ENCODE data around the gene AQP1. TPM values are rescaled to one million over a fixed set of nuclear protein-coding genes. Genes with fewer than 3 reads are reported as not detected.

Gene AQP1
- total RNA-seq, 3 donors from 2014 or later (not counting 1 experiment from before 2014, with no cell fraction given), result 0.50 to 1.4 TPM; not detected in 1

- TF ChIP-seq, protein P1, sequence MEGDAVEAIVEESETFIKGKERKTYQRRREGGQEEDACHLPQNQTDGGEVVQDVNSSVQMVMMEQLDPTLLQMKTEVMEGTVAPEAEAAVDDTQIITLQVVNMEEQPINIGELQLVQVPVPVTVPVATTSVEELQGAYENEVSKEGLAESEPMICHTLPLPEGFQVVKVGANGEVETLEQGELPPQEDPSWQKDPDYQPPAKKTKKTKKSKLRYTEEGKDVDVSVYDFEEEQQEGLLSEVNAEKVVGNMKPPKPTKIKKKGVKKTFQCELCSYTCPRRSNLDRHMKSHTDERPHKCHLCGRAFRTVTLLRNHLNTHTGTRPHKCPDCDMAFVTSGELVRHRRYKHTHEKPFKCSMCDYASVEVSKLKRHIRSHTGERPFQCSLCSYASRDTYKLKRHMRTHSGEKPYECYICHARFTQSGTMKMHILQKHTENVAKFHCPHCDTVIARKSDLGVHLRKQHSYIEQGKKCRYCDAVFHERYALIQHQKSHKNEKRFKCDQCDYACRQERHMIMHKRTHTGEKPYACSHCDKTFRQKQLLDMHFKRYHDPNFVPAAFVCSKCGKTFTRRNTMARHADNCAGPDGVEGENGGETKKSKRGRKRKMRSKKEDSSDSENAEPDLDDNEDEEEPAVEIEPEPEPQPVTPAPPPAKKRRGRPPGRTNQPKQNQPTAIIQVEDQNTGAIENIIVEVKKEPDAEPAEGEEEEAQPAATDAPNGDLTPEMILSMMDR (IDR thresholded peaks at IDR 0.05), result no peak
- Histone ChIP-seq H3K9me3 (ENCODE audit: control insufficient read depth, insufficient read depth, low read length) (no peaks in the 10 kb centered on the region), H3K4me3 (ENCODE audit: low read length) (no peak overlapping the region), H3K36me3 (ENCODE audit: control insufficient read depth, insufficient read depth, low read length) (no peaks in the 10 kb centered on the region), H3K27me3 (ENCODE audit: control insufficient read depth, insufficient read depth, low read length) (no peaks in the 10 kb centered on the region), H3K4me1 (ENCODE audit: control insufficient read depth, insufficient read depth, low read length) (no peaks in the 10 kb centered on the region), H3K27ac (ENCODE audit: low read length) (no peak overlapping the region)
- H3K27me3 Mint-ChIP-seq (ENCODE audit: low read depth in 2 of 2), result peaks cover 0 to 5% of the 10 kb centered on the region in 2 donors
- intact Hi-C loops (cut with micrococcal nuclease), result no loop called here
- H3K4me1 Mint-ChIP-seq, result no peaks in the 10 kb centered on the region
- H3K27ac Mint-ChIP-seq, result no peak overlapping the region
- no peak for ATAC-seq
- H3K4me3 Mint-ChIP-seq, result no peak overlapping the region
- 90% methylated on average over 11 of the region's 11 CpGs for WGBS (ENCODE audit: insufficient coverage)
- no peaks in the 10 kb centered on the region for H3K36me3 Mint-ChIP-seq
- no peaks in the 10 kb centered on the region for H3K9me3 Mint-ChIP-seq
- no peak for DNase-seq
These were observed 3.5 kb downstream of the AQP1 start for GRCh38 chr7:30915005-30915601.

DNA sequence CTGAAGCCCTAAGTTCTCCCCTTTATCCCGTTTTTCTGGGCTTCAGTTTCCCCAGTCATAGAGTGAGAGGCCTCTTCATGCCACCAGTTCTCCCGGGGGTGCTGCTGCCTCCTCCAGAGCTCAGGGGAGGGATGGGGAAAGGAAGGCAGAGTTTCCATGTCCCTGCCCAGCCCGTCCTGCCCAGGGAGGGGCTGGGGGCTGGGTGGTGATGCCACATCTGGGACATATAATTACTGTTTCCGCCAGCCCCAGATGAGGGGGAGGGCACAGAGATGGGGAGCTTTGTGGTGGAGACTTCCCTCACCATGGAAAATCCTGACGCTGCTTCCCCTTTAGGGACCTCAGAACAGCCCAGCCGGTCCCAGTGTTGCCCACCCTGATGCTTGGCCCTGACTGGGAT is 4.1 kb downstream of the AQP1 start:
- no peaks in the 10 kb centered on the region for H3K4me1 ChIP-seq (ENCODE audit: control insufficient read depth, insufficient read depth, low read length)
- Mint-ChIP-seq H3K27ac (no peak overlapping the region), H3K9me3 (no peaks in the 10 kb centered on the region), H3K36me3 (no peaks in the 10 kb centered on the region), H3K27me3 (ENCODE audit: low read depth in 2 of 2) (peaks cover 0 to 3% of the 10 kb centered on the region in 2 donors), H3K4me1 (no peaks in the 10 kb centered on the region), H3K4me3 (no peak overlapping the region)
- 66% methylated on average over 6 of the region's 6 CpGs for WGBS (ENCODE audit: insufficient coverage)
- H3K4me3 ChIP-seq (ENCODE audit: low read length), result no peak overlapping the region
- ATAC-seq (no peak), DNase-seq (no peak)
- H3K36me3 ChIP-seq (ENCODE audit: control insufficient read depth, insufficient read depth, low read length), result no peaks in the 10 kb centered on the region
- TF ChIP-seq, protein P1 (IDR thresholded peaks at IDR 0.05), result no peak
- H3K9me3 ChIP-seq (ENCODE audit: control insufficient read depth, insufficient read depth, low read length), result no peaks in the 10 kb centered on the region
- intact Hi-C loops (cut with micrococcal nuclease), result no loop called here
- no peak overlapping the region for H3K27ac ChIP-seq (ENCODE audit: low read length)
- no peaks in the 10 kb centered on the region for H3K27me3 ChIP-seq (ENCODE audit: control insufficient read depth, insufficient read depth, low read length)

DNA sequence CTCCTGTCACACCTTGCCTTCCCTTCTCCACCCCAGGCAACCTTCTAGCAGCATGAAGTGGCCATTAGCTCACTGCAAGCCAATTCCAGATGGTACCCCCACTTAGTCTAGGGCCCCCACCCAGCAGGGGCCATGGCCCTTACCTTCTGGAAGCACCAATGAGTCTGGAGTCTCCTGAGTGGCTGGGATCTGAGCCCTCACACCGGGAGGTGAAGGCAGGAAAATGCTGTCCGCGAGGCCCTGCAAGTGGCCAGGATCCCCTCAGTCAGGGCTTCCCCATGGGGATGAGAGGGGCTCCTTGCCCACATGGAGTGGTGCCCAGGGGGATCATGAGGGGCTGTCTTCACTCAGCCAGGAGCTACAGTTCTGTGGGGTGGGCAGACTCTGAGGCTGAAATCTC is 4.6 kb downstream of the AQP1 start:
- H3K36me3 ChIP-seq (ENCODE audit: control insufficient read depth, insufficient read depth, low read length), result no peaks in the 10 kb centered on the region
- ATAC-seq (no peak), DNase-seq (no peak)
- H3K4me1 ChIP-seq (ENCODE audit: control insufficient read depth, insufficient read depth, low read length), result no peaks in the 10 kb centered on the region
- no peak overlapping the region for H3K27ac ChIP-seq (ENCODE audit: low read length)
- Mint-ChIP-seq H3K4me3 (no peak overlapping the region), H3K27me3 (ENCODE audit: low read depth in 2 of 2) (no peaks in the 10 kb centered on the region), H3K27ac (no peak overlapping the region), H3K4me1 (no peaks in the 10 kb centered on the region), H3K9me3 (no peaks in the 10 kb centered on the region), H3K36me3 (no peaks in the 10 kb centered on the region)
- no peaks in the 10 kb centered on the region for H3K9me3 ChIP-seq (ENCODE audit: control insufficient read depth, insufficient read depth, low read length)
- no peaks in the 10 kb centered on the region for H3K27me3 ChIP-seq (ENCODE audit: control insufficient read depth, insufficient read depth, low read length)
- WGBS (ENCODE audit: insufficient coverage), result 79% methylated on average over 3 of the region's 3 CpGs
- TF ChIP-seq, protein P1 (IDR thresholded peaks at IDR 0.05), result no peak
- no peak overlapping the region for H3K4me3 ChIP-seq (ENCODE audit: low read length)
- intact Hi-C loops (cut with micrococcal nuclease), result no loop called here

DNA sequence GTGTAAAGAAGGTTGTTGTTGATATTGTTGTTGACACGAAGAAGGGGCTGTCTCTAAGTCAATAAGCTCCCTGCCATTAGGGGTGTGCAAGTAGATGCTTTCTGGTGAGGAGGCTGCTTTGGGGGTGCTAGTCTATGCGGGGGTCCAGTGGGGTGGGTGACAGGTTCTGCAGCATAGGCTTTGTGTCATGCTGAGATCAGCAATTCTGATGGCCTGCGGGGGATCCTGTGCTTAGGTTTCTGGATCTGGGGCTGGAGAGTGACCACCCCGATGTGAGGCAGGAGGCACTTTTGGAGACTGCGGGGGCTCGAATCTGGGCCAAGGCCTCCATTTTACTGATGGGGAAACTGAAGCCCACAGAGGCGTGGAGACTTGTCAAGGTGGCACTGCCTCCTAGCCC is 5.1 kb downstream of the AQP1 start:
- H3K36me3 ChIP-seq (ENCODE audit: control insufficient read depth, insufficient read depth, low read length), result no peaks in the 10 kb centered on the region
- Mint-ChIP-seq H3K9me3 (no peaks in the 10 kb centered on the region), H3K27ac (no peak overlapping the region), H3K4me1 (no peaks in the 10 kb centered on the region), H3K27me3 (ENCODE audit: low read depth in 2 of 2) (no peaks in the 10 kb centered on the region), H3K4me3 (no peak overlapping the region), H3K36me3 (no peaks in the 10 kb centered on the region)
- DNase-seq (no peak), ATAC-seq (no peak)
- TF ChIP-seq, protein P1 (IDR thresholded peaks at IDR 0.05), result no peak
- no peak overlapping the region for H3K27ac ChIP-seq (ENCODE audit: low read length)
- no peak overlapping the region for H3K4me3 ChIP-seq (ENCODE audit: low read length)
- 91% methylated on average over 7 of the region's 7 CpGs for WGBS (ENCODE audit: insufficient coverage)
- no peaks in the 10 kb centered on the region for H3K4me1 ChIP-seq (ENCODE audit: control insufficient read depth, insufficient read depth, low read length)
- H3K27me3 ChIP-seq (ENCODE audit: control insufficient read depth, insufficient read depth, low read length), result no peaks in the 10 kb centered on the region
- H3K9me3 ChIP-seq (ENCODE audit: control insufficient read depth, insufficient read depth, low read length), result no peaks in the 10 kb centered on the region
- intact Hi-C loops (cut with micrococcal nuclease), result no loop called here
